GM18907 (cell line): ENCODE measurements around the gene RPS5.
A peak's percentile ranks its signal among the peaks of the same experiment; 100 is the strongest.
"Not testable (repeated sequence)": the region's sequence is repeated elsewhere in the genome, so short reads cannot be mapped to it uniquely, and the experiment has no call there.

Experiments used
- ATAC-seq: cut with Tn5 transposase; IDR thresholded peaks from one replicate; pipeline ENCODE4 v1.9.1; 2021; ENCODE audit warnings: mild to moderate bottlenecking, moderate library complexity; ENCODE audit not compliant: unreplicated experiment

RPS5 gene

GRCh38 chr19:58355908-58356765 lies 30.9 kb upstream of the RPS5 start:
- ATAC-seq, result no peak

- ATAC-seq, result no peak
Observed at GRCh38 chr19:58356766-58357480, 30.1 kb upstream of the RPS5 start.

- no peak for ATAC-seq
Observed at GRCh38 chr19:58357481-58358145, 29.5 kb upstream of the RPS5 start.

- no peak for ATAC-seq
Observed at GRCh38 chr19:58361900-58362271, 25.2 kb upstream of the RPS5 start.

- ATAC-seq, result peak; percentile 89
Observed at GRCh38 chr19:58362272-58362994, 24.6 kb upstream of the RPS5 start, which contains the start of gene ZNF497. Gene ZNF497, minus strand, starts transcription at chr19:58362751. Its CDS starts 5,116 bp downstream, at chr19:58357635.

GRCh38 chr19:58364146-58364545 lies 22.9 kb upstream of the RPS5 start:
- no peak for ATAC-seq

- ATAC-seq, result no peak
Observed at GRCh38 chr19:58366585-58367430, 20.3 kb upstream of the RPS5 start.

- ATAC-seq, result no peak
Observed at GRCh38 chr19:58367698-58368454, 19.2 kb upstream of the RPS5 start.

- ATAC-seq, result no peak
Observed at GRCh38 chr19:58368561-58369360, 18.3 kb upstream of the RPS5 start.

GRCh38 chr19:58372311-58373133 lies 14.5 kb upstream of the RPS5 start:
- no peak for ATAC-seq

- ATAC-seq, result no peak
Observed at GRCh38 chr19:58374200-58374599, 12.9 kb upstream of the RPS5 start.

GRCh38 chr19:58376724-58377123 lies 10.3 kb upstream of the RPS5 start:
- ATAC-seq, result not testable (repeated sequence)

GRCh38 chr19:58379246-58379645 lies 7.8 kb upstream of the RPS5 start:
- ATAC-seq, result no peak

GRCh38 chr19:58380037-58380661 lies 6.9 kb upstream of the RPS5 start:
- ATAC-seq, result no peak

- peak; percentile 85 for ATAC-seq
Observed at GRCh38 chr19:58380662-58381459, 6.2 kb upstream of the RPS5 start, which contains the start of gene ZNF837. Gene ZNF837, minus strand, starts transcription at chr19:58381030. Its CDS starts 11,698 bp downstream, at chr19:58369332.
